HCT116 (cell line): ENCODE results near the gene SSBP1. TPM values are rescaled to one million over a fixed set of nuclear protein-coding genes. Genes with fewer than 3 reads are reported as not detected.
"Not testable (repeated sequence)": the region's sequence is repeated elsewhere in the genome, so short reads cannot be mapped to it uniquely, and the experiment has no call there.

Experiments
- ATAC-seq: fragments of 200-7000 bp; cut with Tn5 transposase; 2 replicates; pipeline ENCODE4 v1.9.1; 2020; ENCODE audit warnings: mild to moderate bottlenecking, moderate library complexity
- BruUV-seq: library from RNA; stranded (reverse); fragments of 400-500 nt; replicated peaks from 2 replicates; lab custom pipeline; 2021; lab: Mats Ljungman, UMichigan
- CTCF ChIA-PET: fragments of 300-600 bp; sonication (Branson Sonifier 250); formaldehyde crosslinking; loops from one replicate; lab custom pipeline; 2021; ENCODE audit warnings: antibody characterized with exemption; lab: Charles Lee
- POLR2A ChIA-PET: fragments of 300-600, 350-600 bp; sonication (Branson Sonifier 250); formaldehyde crosslinking; loops from one replicate; lab custom pipeline; 2021; ENCODE audit warnings: antibody characterized with exemption; lab: Charles Lee
- RAD21 ChIA-PET, 2 experiments: fragments of 300-600 bp; sonication (Branson Sonifier 250); formaldehyde crosslinking; loops; one replicate each; lab custom pipeline; 2023; ENCODE audit warnings: low total read pairs in 2 of 2; ENCODE audit not compliant: uncharacterized antibody in 2 of 2, unreplicated experiment in 2 of 2, low non-redundant PET in 1 of 2; lab: Charles Lee
- DNase-seq: peaks from one replicate; pipeline ENCODE4 v3.0.0-alpha.2; 2010; ENCODE audit warnings: low read depth, low spot score
- H2AFZ ChIP-seq: fragments of 200-600 bp; shearing (Covaris generic), sonication (generic); 2 replicates; pipeline ENCODE4 v1.6.1; 2017; ENCODE audit warnings: low read depth, mixed run types, mixed read lengths, antibody characterized with exemption, low read length; ENCODE audit not compliant: poor library complexity, severe bottlenecking
- H3K27ac ChIP-seq: 2 replicates; pipeline ENCODE4 v1.5.1; 2012; ENCODE audit warnings: low read depth, low read length
- H3K27me3 ChIP-seq: fragments of 200-600 bp; sonication (generic); 2 replicates; pipeline ENCODE4 v1.6.1; 2016; ENCODE audit warnings: mixed run types, low read length, mixed read lengths; ENCODE audit not compliant: insufficient read depth
- H3K36me3 ChIP-seq, 2 experiments: fragments of 200-500 bp in 1 of 2; fragments of 200-600 bp in 1 of 2; sonication (Bioruptor generic) in 1 of 2; sonication (generic) in 1 of 2; 2 replicates each; pipeline versions ENCODE4 v1.5.1 to v1.6.1; 2014 to 2016; ENCODE audit warnings: low read length in 2 of 2, inconsistent platforms in 1 of 2, mixed read lengths in 1 of 2, mixed run types in 1 of 2; ENCODE audit not compliant: insufficient read depth in 2 of 2, control insufficient read depth in 1 of 2
- H3K4me1 ChIP-seq, 2 experiments: fragments of 200-600 bp in 1 of 2; sonication (generic) in 1 of 2; 2 replicates each; pipeline versions ENCODE4 v1.5.1 to v1.6.1; 2012 to 2017; ENCODE audit warnings: low read length in 2 of 2, inconsistent platforms in 1 of 2, mild to moderate bottlenecking in 1 of 2, mixed read lengths in 1 of 2, mixed run types in 1 of 2, moderate library complexity in 1 of 2; ENCODE audit not compliant: insufficient read depth in 2 of 2, control insufficient read depth in 1 of 2
- H3K4me2 ChIP-seq: fragments of 200-600 bp; sonication (generic); 2 replicates; pipeline ENCODE4 v1.6.1; 2017; ENCODE audit warnings: mixed run types, low read length, mixed read lengths
- H3K4me3 ChIP-seq, 2 experiments: fragments of 200-600 bp in 1 of 2; sonication (generic) in 1 of 2; replicated peaks in 1 of 2; 2 replicates each; pipeline ENCODE4 v1.5.1; 2011 to 2016; ENCODE audit warnings: low read length in 2 of 2, control low read depth in 1 of 2, low read depth in 1 of 2, mild to moderate bottlenecking in 1 of 2, mixed read lengths in 1 of 2, mixed run types in 1 of 2
- H3K79me2 ChIP-seq: fragments of 200-600 bp; sonication (generic); 2 replicates; pipeline ENCODE4 v1.6.1; 2017; ENCODE audit warnings: mild to moderate bottlenecking, mixed run types, low read length, moderate library complexity, mixed read lengths; ENCODE audit not compliant: insufficient read depth
- H3K9ac ChIP-seq: fragments of 200-600 bp; sonication (generic); 2 replicates; pipeline ENCODE4 v1.6.1; 2016; ENCODE audit warnings: low read length, mixed read lengths
- H3K9me2 ChIP-seq: fragments of 200-600 bp; sonication (generic), shearing (Covaris generic); 2 replicates; pipeline ENCODE4 v1.6.1; 2017; ENCODE audit warnings: mixed run types, mild to moderate bottlenecking, moderate library complexity; ENCODE audit not compliant: insufficient read depth
- H3K9me3 ChIP-seq, 2 experiments: fragments of 200-500 bp in 1 of 2; fragments of 200-600 bp in 1 of 2; sonication (Bioruptor generic) in 1 of 2; sonication (generic) in 1 of 2; 2 replicates each; pipeline ENCODE4 v1.6.1; 2014 to 2017; ENCODE audit warnings: low read length in 2 of 2, mixed read lengths in 2 of 2, inconsistent platforms in 1 of 2, low read depth in 1 of 2, mild to moderate bottlenecking in 1 of 2, mixed run types in 1 of 2, moderate library complexity in 1 of 2; ENCODE audit not compliant: control insufficient read depth in 1 of 2, insufficient read depth in 1 of 2
- H4K20me1 ChIP-seq: fragments of 200-600 bp; sonication (generic), shearing (Covaris generic); 2 replicates; pipeline ENCODE4 v1.6.1; 2017; ENCODE audit warnings: mixed run types, mild to moderate bottlenecking, moderate library complexity; ENCODE audit not compliant: insufficient read depth
- EZH2 ChIP-seq: fragments of 200-600 bp; sonication (generic); IDR thresholded peaks from 2 replicates; pipeline ENCODE4 v1.6.1; 2017; ENCODE audit warnings: antibody characterized with exemption, mixed run types
- FOSL1 ChIP-seq: IDR thresholded peaks from 2 replicates; pipeline ENCODE4 v1.6.1; 2012; ENCODE audit warnings: low read depth
- JUND ChIP-seq: IDR thresholded peaks from 2 replicates; pipeline ENCODE4 v1.6.1; 2012
- POLR2A ChIP-seq: IDR thresholded peaks from 2 replicates; pipeline ENCODE4 v1.7.0; 2011; ENCODE audit warnings: borderline replicate concordance; ENCODE audit not compliant: insufficient read depth, insufficient read length; ENCODE audit errors: extremely low read depth
- POLR2AphosphoS5 ChIP-seq: IDR thresholded peaks from 2 replicates; pipeline ENCODE4 v1.6.1; 2011; ENCODE audit warnings: mild to moderate bottlenecking, low read depth, low read length, moderate library complexity
- RAD21 ChIP-seq: IDR thresholded peaks from 2 replicates; pipeline ENCODE4 v1.6.1; 2012; ENCODE audit warnings: low read depth, mild to moderate bottlenecking
- TCF7L2 ChIP-seq: IDR thresholded peaks from 2 replicates; pipeline ENCODE4 v1.7.0; 2011; ENCODE audit warnings: borderline replicate concordance, inconsistent platforms; ENCODE audit not compliant: insufficient read depth, insufficient read length; ENCODE audit errors: extremely low read depth
- ZFX ChIP-seq: fragments of 450-650 bp; IDR thresholded peaks from 2 replicates; pipeline ENCODE4 v1.6.1; 2017
- ZNF274 ChIP-seq: fragments of 200-500 bp; sonication (Bioruptor generic); IDR thresholded peaks from 2 replicates; pipeline ENCODE4 v1.6.1; 2014; ENCODE audit warnings: mild to moderate bottlenecking, low read depth, low read length, inconsistent platforms
- intact Hi-C: fragments of 100-400 bp; cut with micrococcal nuclease; formaldehyde crosslinking; loops from 2 replicates; pipeline ENCODE4 v1.10.0; 2022
- total RNA-seq: library from RNA; stranded (reverse); gene quantifications from one replicate; pipeline ENCODE4 v1.2.1, GENCODE V29; 2021; ENCODE audit not compliant: unreplicated experiment

SSBP1 gene
- total RNA-seq, 1 experiment from 2014 or later: 171 TPM

GRCh38 chr7:141737836-141738591, at the start of gene SSBP1 (continued):
- TF ChIP-seq FOSL1 (0 out of 2 replicates have a peak, but pooled peaks have one; percentile 29), RAD21 (peak; percentile 64), POLR2AphosphoS5 (peak; percentile 92), EZH2 (no peak), TCF7L2 (peak; percentile 77), ZNF274 (no peak), POLR2A (peak; percentile 81), JUND (no peak; the same call in 1 of the 2 replicates), ZFX (no peak)

GRCh38 chr7:141689072-141689825, 48.9 kb upstream of the SSBP1 start:
- POLR2A ChIA-PET, intact Hi-C loops, H3K4me3 ChIP-seq, H3K9me2 ChIP-seq, H3K27me3 ChIP-seq, ATAC-seq, CTCF ChIA-PET, H3K4me1 ChIP-seq, H4K20me1 ChIP-seq, H2AFZ ChIP-seq, DNase-seq, H3K36me3 ChIP-seq, H3K9me3 ChIP-seq, BruUV-seq, RAD21 ChIA-PET, H3K9ac ChIP-seq, H3K4me2 ChIP-seq, H3K27ac ChIP-seq, H3K79me2 ChIP-seq: not testable (repeated sequence)
